Measurements from ENCODE around the gene DHH.

DHH gene

GRCh38 chr12:49088932-49089330 lies 5.7 kb downstream of the DHH start:
- H3K4me1 ChIP-seq (ENCODE audit: control insufficient read depth, low read depth, low read length) = peaks cover 3% of the 10 kb centered on the region
- no peak overlapping the region for H2AK5ac ChIP-seq (ENCODE audit: low read length)
- no peak overlapping the region for H4K5ac ChIP-seq (ENCODE audit: low read length)
- H4K8ac ChIP-seq (ENCODE audit: low read depth, low read length) = no peak overlapping the region
- peaks cover 55% of the 10 kb centered on the region for H3K27me3 ChIP-seq (ENCODE audit: insufficient read depth, low read length, poor library complexity)
- no peak overlapping the region for H3K4me3 ChIP-seq (ENCODE audit: low read length)
- no peak overlapping the region for H3K4ac ChIP-seq (ENCODE audit: low read depth, low read length)
- no peak overlapping the region for H2BK5ac ChIP-seq (ENCODE audit: low read length)
- no peak overlapping the region for H3K23ac ChIP-seq (ENCODE audit: low read length)
- no peak overlapping the region for H2BK15ac ChIP-seq (replicated peaks; ENCODE audit: low read depth)
- H3K9ac ChIP-seq (ENCODE audit: low read length) = no peak overlapping the region
- no peak overlapping the region for H3K56ac ChIP-seq (ENCODE audit: low read length)
- WGBS (ENCODE audit: extremely low coverage, insufficient coverage, low lambda C conversion rate) = no CpG with 5 or more reads among the region's 6 CpGs
- H3K79me1 ChIP-seq (ENCODE audit: low read length) = no peaks in the 10 kb centered on the region
- H3K4me2 ChIP-seq (ENCODE audit: low read length) = no peak overlapping the region
- DNase-seq = no peak
- H3K27ac ChIP-seq (ENCODE audit: low read depth, low read length) = no peak overlapping the region
- no peak overlapping the region for H3K18ac ChIP-seq (ENCODE audit: low read length)
- H3K79me2 ChIP-seq (ENCODE audit: control insufficient read depth, insufficient read depth, low read length) = no peaks in the 10 kb centered on the region
- no peak overlapping the region for H2BK120ac ChIP-seq (ENCODE audit: low read depth, low read length)
- H3K36me3 ChIP-seq (ENCODE audit: control insufficient read depth, insufficient read depth, low read length) = no peaks in the 10 kb centered on the region

- Histone ChIP-seq H3K9ac (ENCODE audit: low read length) (no peak overlapping the region), H2BK5ac (ENCODE audit: low read length) (no peak overlapping the region), H3K79me2 (ENCODE audit: control insufficient read depth, insufficient read depth, low read length) (no peaks in the 10 kb centered on the region), H3K23ac (ENCODE audit: low read length) (no peak overlapping the region), H3K56ac (ENCODE audit: low read length) (peak overlapping the region; percentile 56), H2BK120ac (ENCODE audit: low read depth, low read length) (no peak overlapping the region), H2AK5ac (ENCODE audit: low read length) (no peak overlapping the region), H4K5ac (ENCODE audit: low read length) (no peak overlapping the region), H4K8ac (ENCODE audit: low read depth, low read length) (no peak overlapping the region), H3K79me1 (ENCODE audit: low read length) (no peaks in the 10 kb centered on the region), H3K4me2 (ENCODE audit: low read length) (peak overlapping the region; percentile 61), H3K27me3 (ENCODE audit: insufficient read depth, low read length, poor library complexity) (peaks cover 49% of the 10 kb centered on the region), H3K4me3 (ENCODE audit: low read length) (no peak overlapping the region), H3K4ac (ENCODE audit: low read depth, low read length) (no peak overlapping the region), H2BK15ac (replicated peaks; ENCODE audit: low read depth) (no peak overlapping the region), H3K4me1 (ENCODE audit: control insufficient read depth, low read depth, low read length) (peaks cover 3% of the 10 kb centered on the region), H3K36me3 (ENCODE audit: control insufficient read depth, insufficient read depth, low read length) (no peaks in the 10 kb centered on the region), H3K18ac (ENCODE audit: low read length) (no peak overlapping the region), H3K27ac (ENCODE audit: low read depth, low read length) (no peak overlapping the region)
- DNase-seq = peak; percentile 87
- no CpG with 5 or more reads among the region's 18 CpGs for WGBS (ENCODE audit: extremely low coverage, insufficient coverage, low lambda C conversion rate)
Observed at GRCh38 chr12:49088150-49088931, 6.3 kb downstream of the DHH start.

GRCh38 chr12:49086116-49086515 lies 8.5 kb downstream of the DHH start:
- no peak overlapping the region for H2AK5ac ChIP-seq (ENCODE audit: low read length)
- H2BK15ac ChIP-seq (replicated peaks; ENCODE audit: low read depth) = no peak overlapping the region
- no peak overlapping the region for H3K4me2 ChIP-seq (ENCODE audit: low read length)
- no peak overlapping the region for H3K23ac ChIP-seq (ENCODE audit: low read length)
- no peak for DNase-seq
- H3K27ac ChIP-seq (ENCODE audit: low read depth, low read length) = no peak overlapping the region
- WGBS (ENCODE audit: extremely low coverage, insufficient coverage, low lambda C conversion rate) = no CpG with 5 or more reads among the region's 3 CpGs
- H3K27me3 ChIP-seq (ENCODE audit: insufficient read depth, low read length, poor library complexity) = peaks cover 32% of the 10 kb centered on the region
- H3K36me3 ChIP-seq (ENCODE audit: control insufficient read depth, insufficient read depth, low read length) = no peaks in the 10 kb centered on the region
- H4K8ac ChIP-seq (ENCODE audit: low read depth, low read length) = no peak overlapping the region
- H4K5ac ChIP-seq (ENCODE audit: low read length) = no peak overlapping the region
- H2BK5ac ChIP-seq (ENCODE audit: low read length) = no peak overlapping the region
- H3K9ac ChIP-seq (ENCODE audit: low read length) = no peak overlapping the region
- no peak overlapping the region for H3K18ac ChIP-seq (ENCODE audit: low read length)
- peaks cover 3% of the 10 kb centered on the region for H3K4me1 ChIP-seq (ENCODE audit: control insufficient read depth, low read depth, low read length)
- H3K79me2 ChIP-seq (ENCODE audit: control insufficient read depth, insufficient read depth, low read length) = no peaks in the 10 kb centered on the region
- no peak overlapping the region for H3K4ac ChIP-seq (ENCODE audit: low read depth, low read length)
- H3K79me1 ChIP-seq (ENCODE audit: low read length) = no peaks in the 10 kb centered on the region
- H3K56ac ChIP-seq (ENCODE audit: low read length) = no peak overlapping the region
- H3K4me3 ChIP-seq (ENCODE audit: low read length) = no peak overlapping the region
- no peak overlapping the region for H2BK120ac ChIP-seq (ENCODE audit: low read depth, low read length)

- Histone ChIP-seq H4K8ac (ENCODE audit: low read depth, low read length) (no peak overlapping the region), H3K27me3 (ENCODE audit: insufficient read depth, low read length, poor library complexity) (peaks cover 15% of the 10 kb centered on the region), H3K4ac (ENCODE audit: low read depth, low read length) (no peak overlapping the region), H4K5ac (ENCODE audit: low read length) (no peak overlapping the region), H3K4me1 (ENCODE audit: control insufficient read depth, low read depth, low read length) (peaks cover 3% of the 10 kb centered on the region), H2BK5ac (ENCODE audit: low read length) (no peak overlapping the region), H3K79me1 (ENCODE audit: low read length) (no peaks in the 10 kb centered on the region), H2BK15ac (replicated peaks; ENCODE audit: low read depth) (no peak overlapping the region), H3K18ac (ENCODE audit: low read length) (no peak overlapping the region), H3K36me3 (ENCODE audit: control insufficient read depth, insufficient read depth, low read length) (no peaks in the 10 kb centered on the region), H3K4me3 (ENCODE audit: low read length) (no peak overlapping the region), H3K9ac (ENCODE audit: low read length) (no peak overlapping the region), H3K79me2 (ENCODE audit: control insufficient read depth, insufficient read depth, low read length) (no peaks in the 10 kb centered on the region), H3K56ac (ENCODE audit: low read length) (no peak overlapping the region), H2AK5ac (ENCODE audit: low read length) (no peak overlapping the region), H3K23ac (ENCODE audit: low read length) (no peak overlapping the region), H3K4me2 (ENCODE audit: low read length) (no peak overlapping the region), H2BK120ac (ENCODE audit: low read depth, low read length) (no peak overlapping the region), H3K27ac (ENCODE audit: low read depth, low read length) (no peak overlapping the region)
- WGBS (ENCODE audit: extremely low coverage, insufficient coverage, low lambda C conversion rate) = no CpG with 5 or more reads among the region's 3 CpGs
- no peak for DNase-seq
Observed at GRCh38 chr12:49084438-49084837, 10.2 kb downstream of the DHH start.

GRCh38 chr12:49079793-49080192 lies 14.8 kb downstream of the DHH start:
- Histone ChIP-seq H2AK5ac (ENCODE audit: low read length) (no peak overlapping the region), H2BK5ac (ENCODE audit: low read length) (no peak overlapping the region), H4K8ac (ENCODE audit: low read depth, low read length) (no peak overlapping the region), H2BK15ac (replicated peaks; ENCODE audit: low read depth) (no peak overlapping the region), H3K27ac (ENCODE audit: low read depth, low read length) (no peak overlapping the region), H3K4ac (ENCODE audit: low read depth, low read length) (no peak overlapping the region), H3K56ac (ENCODE audit: low read length) (no peak overlapping the region), H3K18ac (ENCODE audit: low read length) (no peak overlapping the region), H3K4me2 (ENCODE audit: low read length) (no peak overlapping the region), H2BK120ac (ENCODE audit: low read depth, low read length) (no peak overlapping the region), H3K9ac (ENCODE audit: low read length) (no peak overlapping the region), H3K27me3 (ENCODE audit: insufficient read depth, low read length, poor library complexity) (no peaks in the 10 kb centered on the region), H3K36me3 (ENCODE audit: control insufficient read depth, insufficient read depth, low read length) (no peaks in the 10 kb centered on the region), H3K23ac (ENCODE audit: low read length) (no peak overlapping the region), H3K79me1 (ENCODE audit: low read length) (no peaks in the 10 kb centered on the region), H3K79me2 (ENCODE audit: control insufficient read depth, insufficient read depth, low read length) (no peaks in the 10 kb centered on the region), H3K4me3 (ENCODE audit: low read length) (no peak overlapping the region), H3K4me1 (ENCODE audit: control insufficient read depth, low read depth, low read length) (no peaks in the 10 kb centered on the region), H4K5ac (ENCODE audit: low read length) (no peak overlapping the region)
- DNase-seq = no peak
- no CpG with 5 or more reads among the region's 1 CpG for WGBS (ENCODE audit: extremely low coverage, insufficient coverage, low lambda C conversion rate)

- Histone ChIP-seq H2AK5ac (ENCODE audit: low read length) (no peak overlapping the region), H3K27ac (ENCODE audit: low read depth, low read length) (no peak overlapping the region), H4K5ac (ENCODE audit: low read length) (no peak overlapping the region), H3K9ac (ENCODE audit: low read length) (no peak overlapping the region), H3K36me3 (ENCODE audit: control insufficient read depth, insufficient read depth, low read length) (no peaks in the 10 kb centered on the region), H3K79me1 (ENCODE audit: low read length) (no peaks in the 10 kb centered on the region), H3K27me3 (ENCODE audit: insufficient read depth, low read length, poor library complexity) (no peaks in the 10 kb centered on the region), H3K4me1 (ENCODE audit: control insufficient read depth, low read depth, low read length) (peaks cover 4% of the 10 kb centered on the region), H3K4ac (ENCODE audit: low read depth, low read length) (no peak overlapping the region), H4K8ac (ENCODE audit: low read depth, low read length) (no peak overlapping the region), H2BK5ac (ENCODE audit: low read length) (no peak overlapping the region), H3K18ac (ENCODE audit: low read length) (no peak overlapping the region), H3K23ac (ENCODE audit: low read length) (no peak overlapping the region), H3K56ac (ENCODE audit: low read length) (no peak overlapping the region), H3K79me2 (ENCODE audit: control insufficient read depth, insufficient read depth, low read length) (no peaks in the 10 kb centered on the region), H2BK120ac (ENCODE audit: low read depth, low read length) (no peak overlapping the region), H3K4me2 (ENCODE audit: low read length) (no peak overlapping the region), H3K4me3 (ENCODE audit: low read length) (no peak overlapping the region), H2BK15ac (replicated peaks; ENCODE audit: low read depth) (no peak overlapping the region)
- no CpG with 5 or more reads among the region's 11 CpGs for WGBS (ENCODE audit: extremely low coverage, insufficient coverage, low lambda C conversion rate)
- DNase-seq = no peak
Observed at GRCh38 chr12:49070971-49071370, 23.6 kb downstream of the DHH start.
